ENCODE data around the gene NUP98.

GRCh38 chr11:3642071-3642951 is 155.0 kb downstream of the NUP98 start:
- no peak for TF ChIP-seq CTCF (IDR thresholded peaks at IDR 0.05; ENCODE audit: poor library complexity)
- TF ChIP-seq EZH2 (IDR thresholded peaks at IDR 0.05; ENCODE audit: borderline replicate concordance) = no peak
